NCI-H524 (cell line): Measurements from ENCODE around the gene SYNM.
A peak's percentile ranks its signal among the peaks of the same experiment; 100 is the strongest.

ENCODE experiments used
- DNase-seq, 2 experiments: peaks; one replicate each; lab custom pipeline; 2025; lab: John Stamatoyannopoulos, UW

Gene SYNM

GRCh38 chr15:99168601-99169580 lies 64.0 kb downstream of the SYNM start:
- DNase-seq, result no peak

GRCh38 chr15:99169769-99170311 lies 65.0 kb downstream of the SYNM start:
- DNase-seq, result peak in 1 of 2 experiments; percentile 30

- DNase-seq, result no peak
These were observed 65.7 kb downstream of the SYNM start for GRCh38 chr15:99170476-99171065.

GRCh38 chr15:99172171-99172570 lies 67.3 kb downstream of the SYNM start:
- no peak for DNase-seq

- no peak for DNase-seq
These were observed 68.1 kb downstream of the SYNM start for GRCh38 chr15:99172989-99173388.

- no peak for DNase-seq
These were observed 69.9 kb downstream of the SYNM start for GRCh38 chr15:99174567-99175395.

GRCh38 chr15:99176757-99177156 lies 71.9 kb downstream of the SYNM start:
- DNase-seq, result no peak

GRCh38 chr15:99177679-99178078 lies 72.8 kb downstream of the SYNM start:
- DNase-seq, result no peak

- DNase-seq, result no peak
These were observed 75.4 kb downstream of the SYNM start for GRCh38 chr15:99180086-99180963.

GRCh38 chr15:99180964-99181306 lies 76.1 kb downstream of the SYNM start:
- DNase-seq, result no peak

- DNase-seq, result peak in 1 of 2 experiments; percentile 33
These were observed 76.7 kb downstream of the SYNM start for GRCh38 chr15:99181545-99181971.

- DNase-seq, result no peak
These were observed 77.9 kb downstream of the SYNM start for GRCh38 chr15:99182791-99183190.
